ENCODE measurements around the gene PP2D1.
"Not testable (repeated sequence)": the region's sequence is repeated elsewhere in the genome, so short reads cannot be mapped to it uniquely, and the experiment has no call there.

PP2D1 gene

DNA sequence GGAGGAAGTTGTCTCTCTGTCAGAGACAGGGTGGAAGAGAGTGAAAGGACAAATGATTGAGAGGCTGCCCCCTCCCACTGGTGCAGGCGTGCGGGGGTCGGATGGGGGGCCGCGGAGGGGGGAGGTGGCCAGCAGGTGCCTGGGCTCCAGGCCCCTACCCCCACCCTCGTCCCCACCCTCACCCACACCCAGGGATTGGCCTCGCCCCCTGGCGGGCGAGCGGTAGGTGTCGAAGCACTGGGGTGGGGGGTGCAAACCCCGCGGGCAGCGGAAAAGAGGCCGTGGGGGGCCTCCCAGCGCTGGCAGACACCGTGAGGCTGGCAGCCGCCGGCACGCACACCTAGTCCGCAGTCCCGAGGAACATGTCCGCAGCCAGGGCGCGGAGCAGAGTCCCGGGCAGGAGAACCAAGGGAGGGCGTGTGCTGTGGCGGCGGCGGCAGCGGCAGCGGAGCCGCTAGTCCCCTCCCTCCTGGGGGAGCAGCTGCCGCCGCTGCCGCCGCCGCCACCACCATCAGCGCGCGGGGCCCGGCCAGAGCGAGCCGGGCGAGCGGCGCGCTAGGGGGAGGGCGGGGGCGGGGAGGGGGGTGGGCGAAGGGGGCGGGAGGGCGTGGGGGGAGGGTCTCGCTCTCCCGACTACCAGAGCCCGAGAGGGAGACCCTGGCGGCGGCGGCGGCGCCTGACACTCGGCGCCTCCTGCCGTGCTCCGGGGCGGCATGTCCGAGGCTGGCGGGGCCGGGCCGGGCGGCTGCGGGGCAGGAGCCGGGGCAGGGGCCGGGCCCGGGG, 27.9 kb upstream of the PP2D1 start, which contains the start of gene KAT2B:
KAT2B (plus strand) TSS at position 682 of the 783 bp plus-strand sequence; CDS start at position 714, 32 bp downstream.
- peak; percentile 85 for DNase-seq

DNA sequence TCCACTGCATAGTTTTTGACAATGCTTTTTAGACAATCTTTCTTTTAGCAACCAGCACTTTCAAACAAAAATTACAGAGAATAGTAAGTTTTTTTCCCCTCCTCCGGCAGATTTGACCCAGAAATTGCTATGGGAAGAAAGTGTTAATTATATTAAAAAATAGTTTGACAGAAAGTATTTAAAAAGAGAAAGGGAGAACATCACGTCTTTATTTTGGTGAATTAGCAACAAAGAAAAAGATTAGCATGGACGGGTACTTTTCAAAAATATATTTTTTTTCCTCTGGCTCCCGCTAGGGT, 27.4 kb upstream of the PP2D1 start:
- DNase-seq: no peak

DNA sequence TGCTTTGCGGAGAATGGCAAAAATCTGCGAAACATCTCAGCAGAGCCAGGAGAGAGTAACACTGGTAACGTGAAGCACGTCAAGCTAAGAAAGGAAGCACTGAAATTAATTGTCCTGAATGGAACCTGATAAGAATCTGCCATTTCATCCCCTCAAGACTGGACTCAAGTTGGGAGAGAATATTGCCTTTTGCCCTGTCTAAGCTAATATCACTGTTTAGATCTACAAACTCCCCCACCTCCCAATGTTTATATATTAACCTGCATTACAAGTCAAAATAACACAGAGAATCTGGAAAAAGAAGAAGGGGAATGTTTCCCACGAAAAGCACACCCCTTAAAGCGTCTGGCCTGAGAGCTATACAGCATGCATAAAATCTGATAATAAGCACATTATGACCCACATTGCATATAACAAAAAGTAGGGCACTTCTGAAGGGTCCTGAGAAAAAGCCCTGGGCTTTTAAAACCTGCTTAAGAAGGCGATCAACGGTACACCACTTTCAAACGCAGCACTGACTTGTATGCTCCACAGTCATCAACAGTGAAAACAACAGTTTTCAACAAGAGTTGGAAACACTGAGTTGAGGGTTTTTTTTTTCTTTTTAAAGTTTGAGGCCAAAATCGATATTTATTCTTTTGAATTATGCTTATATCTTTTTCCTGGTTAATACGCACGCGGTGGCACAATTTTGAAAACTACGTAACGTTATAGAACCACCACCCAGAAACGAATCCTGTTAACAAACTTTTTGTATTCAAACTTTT, 26.8 kb upstream of the PP2D1 start:
- DNase-seq: no peak

DNA sequence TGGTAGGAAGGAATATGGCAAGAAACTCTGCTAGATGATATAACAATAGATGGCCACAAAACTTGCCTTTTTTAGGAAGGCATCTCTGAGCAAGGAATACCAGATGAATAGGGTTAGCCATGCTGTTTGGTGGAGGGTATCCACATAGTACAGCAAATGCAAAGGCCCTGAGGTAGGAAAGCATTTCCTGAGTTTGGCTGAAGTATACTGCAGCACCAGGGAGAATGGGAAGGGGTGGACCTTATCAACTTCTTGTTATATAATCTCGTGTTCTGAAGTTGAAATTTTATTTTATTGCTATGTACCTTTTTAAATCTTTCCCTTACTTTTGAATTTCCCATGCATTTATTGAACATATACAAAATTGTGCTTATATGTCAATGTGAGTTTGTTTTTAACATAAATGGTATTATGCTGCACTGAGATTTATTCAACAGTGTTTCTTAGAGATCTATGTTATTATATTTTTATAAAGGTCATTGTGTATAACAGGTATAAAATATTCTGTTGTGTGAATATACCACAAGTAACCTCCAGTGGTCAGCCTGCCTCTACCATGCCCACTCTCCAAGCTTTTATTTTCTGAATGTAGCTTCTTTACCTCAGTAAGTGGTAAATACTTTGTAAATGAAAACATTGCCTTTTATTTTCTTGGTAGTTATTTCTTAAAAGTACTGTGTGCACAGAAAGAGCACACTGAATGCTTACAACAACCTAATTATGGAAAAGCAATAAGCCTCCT, 25.4 kb upstream of the PP2D1 start:
- DNase-seq: no peak

GRCh38 chr3:20035019-20035418, 23.0 kb upstream of the PP2D1 start:
- no peak for DNase-seq

- not testable (repeated sequence) for DNase-seq
Measured at GRCh38 chr3:20031939-20032338, 19.9 kb upstream of the PP2D1 start.

- no peak for DNase-seq
Measured at GRCh38 chr3:20028905-20029331, 16.9 kb upstream of the PP2D1 start.

- DNase-seq: no peak
Measured at GRCh38 chr3:20027136-20027535, 15.1 kb upstream of the PP2D1 start.

- no peak for DNase-seq
Measured at GRCh38 chr3:20023623-20024405, 11.8 kb upstream of the PP2D1 start.

- no peak for DNase-seq
Measured at GRCh38 chr3:20022954-20023622, 11.0 kb upstream of the PP2D1 start.

GRCh38 chr3:20016076-20016475, 4.0 kb upstream of the PP2D1 start:
- DNase-seq: not testable (repeated sequence)

GRCh38 chr3:20015525-20015924, 3.5 kb upstream of the PP2D1 start:
- DNase-seq: no peak

GRCh38 chr3:20013396-20013795, 1.3 kb upstream of the PP2D1 start:
- no peak for DNase-seq

DNA sequence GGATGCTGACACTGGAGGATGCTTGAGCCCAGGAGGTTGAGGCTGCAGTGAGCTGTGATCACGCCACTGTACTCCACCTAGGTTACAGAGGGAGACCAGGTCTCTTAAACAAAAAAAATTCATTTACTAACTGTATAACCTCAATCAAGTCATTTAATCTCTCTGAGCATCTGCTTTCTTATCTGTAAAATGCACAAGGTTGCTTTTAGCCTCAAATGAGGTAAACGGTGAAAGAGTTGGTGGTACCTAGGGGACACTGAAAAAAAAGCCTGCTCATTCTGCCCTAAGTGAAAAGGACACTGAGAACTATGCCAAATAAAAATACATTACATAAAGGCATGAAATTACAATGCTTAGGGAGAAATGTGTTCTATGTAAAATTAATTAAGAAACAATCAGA, 3.4 kb downstream of the PP2D1 start:
- DNase-seq: no peak

- no peak for DNase-seq
Measured at GRCh38 chr3:20007960-20008359, 4.1 kb downstream of the PP2D1 start.

GRCh38 chr3:20001932-20002331, 10.1 kb downstream of the PP2D1 start:
- DNase-seq: no peak

DNA sequence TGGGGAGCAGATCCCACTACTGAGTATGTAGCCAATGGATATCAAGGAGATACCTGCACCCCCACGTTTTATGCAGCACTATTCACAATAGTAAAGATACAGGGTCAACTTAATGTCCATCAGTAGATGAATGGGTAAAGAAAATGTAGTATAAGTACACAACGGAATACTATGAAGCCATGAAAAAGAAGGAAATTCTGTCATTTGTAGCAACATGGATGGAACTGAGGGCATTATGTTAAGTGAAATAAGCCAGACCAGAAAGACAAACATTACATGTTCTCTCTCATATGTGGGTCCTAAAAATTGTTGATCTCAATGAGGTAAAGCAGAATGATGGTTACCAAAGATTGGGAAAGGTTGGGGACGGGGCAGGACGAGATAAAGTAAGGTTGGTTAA, 14.6 kb downstream of the PP2D1 start:
- no peak for DNase-seq

DNA sequence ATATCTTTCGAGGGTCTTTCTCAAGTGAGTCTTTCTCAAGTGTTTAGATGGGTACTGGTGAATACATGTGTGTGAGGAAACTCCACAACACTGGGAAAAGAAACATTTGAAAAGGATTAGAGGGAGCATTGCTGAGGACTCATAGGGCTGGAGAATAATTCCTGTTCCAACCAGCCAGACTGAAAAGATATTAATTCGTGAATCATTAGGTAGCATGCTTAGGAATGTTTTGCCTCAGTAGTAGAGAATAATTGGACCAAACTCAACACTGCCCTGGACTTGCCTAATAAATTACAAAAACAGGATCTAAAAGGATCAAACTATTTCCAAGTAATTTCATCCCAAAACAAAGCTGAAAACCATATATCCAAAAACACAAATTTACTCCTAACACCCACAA, 17.3 kb downstream of the PP2D1 start:
- no peak for DNase-seq

- not testable (repeated sequence) for DNase-seq
Measured at GRCh38 chr3:19988904-19989303, 23.2 kb downstream of the PP2D1 start.

- no peak for DNase-seq
Measured at GRCh38 chr3:19972054-19972453, 40.0 kb downstream of the PP2D1 start.

DNA sequence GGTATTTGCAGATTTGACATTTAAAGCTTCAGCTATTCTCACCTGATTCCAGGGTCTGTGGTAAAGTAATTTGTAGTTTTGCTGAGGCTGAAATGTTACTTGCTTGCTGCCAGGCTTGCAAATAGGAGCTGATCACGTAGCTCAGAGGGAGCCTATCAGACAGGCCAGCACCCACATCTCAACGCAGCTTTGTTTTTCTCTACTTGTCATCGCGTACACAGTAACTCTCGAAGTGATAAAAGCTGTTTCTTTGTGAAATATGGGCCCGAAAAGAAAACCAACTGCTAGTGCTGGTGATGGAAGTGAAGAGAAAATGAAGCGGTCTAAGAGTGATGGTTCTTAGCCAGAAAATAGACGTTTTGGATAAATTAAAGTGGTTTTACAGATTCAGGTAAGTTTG, 41.7 kb downstream of the PP2D1 start:
- no peak for DNase-seq

DNA sequence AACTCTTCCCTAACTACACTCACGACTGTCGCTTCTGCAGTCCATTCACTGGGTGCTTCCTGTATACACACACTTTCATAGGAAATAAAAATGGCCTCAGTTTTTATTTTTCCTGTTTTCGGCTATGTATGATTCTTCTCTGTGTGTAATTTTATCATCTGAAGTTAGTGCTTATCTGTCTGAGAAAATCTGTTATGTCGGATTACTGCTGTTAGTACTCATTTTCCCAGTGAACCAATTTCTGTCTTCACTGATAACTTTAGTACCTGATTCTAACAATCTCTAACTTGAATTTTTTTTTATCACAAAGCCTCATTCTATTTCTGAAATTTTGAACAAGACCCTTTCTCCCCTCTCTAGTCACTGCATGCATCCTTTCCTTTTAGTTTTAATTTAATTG, 44.3 kb downstream of the PP2D1 start:
- no peak for DNase-seq
